ENCODE measurements around the gene STK32B. TPM values are rescaled to one million over a fixed set of nuclear protein-coding genes. Genes with fewer than 3 reads are reported as not detected.

The STK32B gene
- total RNA-seq, 1 donor from 2014 or later = not detected

GRCh38 chr4:5385741-5386311 is 334.5 kb downstream of the STK32B start:
- intact Hi-C loops (cut with micrococcal nuclease) = no loop called here

GRCh38 chr4:5386921-5387320 is 335.6 kb downstream of the STK32B start:
- intact Hi-C loops (cut with micrococcal nuclease) = no loop called here

DNA sequence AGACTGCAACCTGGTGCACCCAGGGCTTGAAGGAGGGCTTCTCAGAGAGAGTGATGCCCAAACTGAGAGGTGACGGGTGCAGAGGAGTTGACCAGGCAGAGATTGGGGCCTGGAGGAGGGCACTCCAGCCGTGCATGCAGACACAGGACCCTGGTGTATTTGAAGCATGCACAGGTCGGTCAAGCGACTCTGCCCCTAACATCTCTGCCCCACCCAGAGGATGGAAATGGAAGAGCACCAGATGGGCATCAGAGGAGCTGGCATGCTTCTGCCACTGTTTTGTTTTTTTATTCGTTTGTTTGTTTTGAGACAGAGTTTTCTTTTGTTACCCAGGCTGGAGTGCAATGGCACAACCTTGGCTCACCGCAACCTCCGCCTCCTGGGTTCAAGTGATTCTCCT is 336.2 kb downstream of the STK32B start:
- intact Hi-C loops (cut with micrococcal nuclease) = no loop called here

- intact Hi-C loops (cut with micrococcal nuclease) = no loop called here
Observed at GRCh38 chr4:5389756-5390310, 338.6 kb downstream of the STK32B start.

DNA sequence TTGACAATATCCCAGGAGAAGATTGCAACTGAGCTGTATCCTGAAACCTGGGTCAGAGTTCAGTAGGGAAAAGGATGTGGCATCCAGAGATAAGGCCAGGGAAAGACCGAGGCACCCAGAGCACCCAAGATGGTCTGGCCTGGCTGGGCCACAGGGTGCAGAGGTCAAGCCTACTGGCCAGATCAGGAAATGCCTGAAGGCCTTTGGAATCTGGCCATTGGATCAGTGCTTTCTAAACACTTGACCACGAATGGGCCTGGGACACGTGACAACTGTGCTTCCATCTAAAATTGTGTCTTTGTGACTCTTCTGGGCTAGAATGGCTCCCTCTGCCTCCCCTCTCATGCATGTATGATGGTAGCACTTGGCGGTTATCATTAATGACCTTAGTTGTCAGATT is 340.2 kb downstream of the STK32B start:
- intact Hi-C loops (cut with micrococcal nuclease) = no loop called here

GRCh38 chr4:5393911-5394513 is 342.7 kb downstream of the STK32B start:
- intact Hi-C loops (cut with micrococcal nuclease) = no loop called here

DNA sequence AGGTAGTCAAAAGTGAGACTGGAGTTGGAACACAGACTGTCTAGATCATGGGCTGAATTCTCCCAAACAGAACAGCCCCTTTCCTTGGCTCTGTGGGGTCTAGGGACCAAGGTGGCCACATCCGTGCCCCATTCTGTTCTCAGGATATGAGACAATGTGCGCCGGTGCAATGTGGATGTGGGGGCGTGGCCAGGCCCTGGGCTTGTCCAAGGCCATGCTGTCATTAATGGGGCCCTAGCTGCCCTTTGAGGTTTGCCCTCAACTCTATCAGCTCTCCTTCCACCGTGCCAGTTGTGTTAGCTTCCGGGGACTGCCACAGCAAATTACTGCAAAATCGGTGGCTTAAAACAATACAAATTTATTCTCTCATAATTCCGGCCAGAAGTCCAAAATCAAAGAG is 344.5 kb downstream of the STK32B start:
- intact Hi-C loops (cut with micrococcal nuclease) = no loop called here

- intact Hi-C loops (cut with micrococcal nuclease) = no loop called here
Observed at GRCh38 chr4:5398056-5398455, 346.8 kb downstream of the STK32B start.

DNA sequence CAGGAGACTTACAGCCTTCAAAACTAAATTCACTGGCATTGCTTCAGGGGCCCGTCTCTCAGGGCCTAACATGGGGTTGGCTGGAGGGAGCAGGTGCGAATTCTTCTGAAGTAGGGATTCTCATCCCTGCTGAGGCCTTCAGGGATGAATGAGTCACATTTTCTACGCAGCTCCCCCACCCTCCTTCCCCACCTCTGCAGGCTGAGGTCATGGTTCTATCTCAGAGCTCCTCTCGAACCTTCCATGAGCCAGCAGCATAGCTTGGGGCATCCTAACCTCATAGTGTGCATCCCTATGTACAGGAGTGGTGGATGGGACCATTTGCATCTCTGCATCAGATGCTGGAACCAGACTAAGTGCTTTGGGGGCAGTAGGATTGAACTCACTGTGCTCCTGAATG is 347.8 kb downstream of the STK32B start:
- intact Hi-C loops (cut with micrococcal nuclease) = no loop called here

DNA sequence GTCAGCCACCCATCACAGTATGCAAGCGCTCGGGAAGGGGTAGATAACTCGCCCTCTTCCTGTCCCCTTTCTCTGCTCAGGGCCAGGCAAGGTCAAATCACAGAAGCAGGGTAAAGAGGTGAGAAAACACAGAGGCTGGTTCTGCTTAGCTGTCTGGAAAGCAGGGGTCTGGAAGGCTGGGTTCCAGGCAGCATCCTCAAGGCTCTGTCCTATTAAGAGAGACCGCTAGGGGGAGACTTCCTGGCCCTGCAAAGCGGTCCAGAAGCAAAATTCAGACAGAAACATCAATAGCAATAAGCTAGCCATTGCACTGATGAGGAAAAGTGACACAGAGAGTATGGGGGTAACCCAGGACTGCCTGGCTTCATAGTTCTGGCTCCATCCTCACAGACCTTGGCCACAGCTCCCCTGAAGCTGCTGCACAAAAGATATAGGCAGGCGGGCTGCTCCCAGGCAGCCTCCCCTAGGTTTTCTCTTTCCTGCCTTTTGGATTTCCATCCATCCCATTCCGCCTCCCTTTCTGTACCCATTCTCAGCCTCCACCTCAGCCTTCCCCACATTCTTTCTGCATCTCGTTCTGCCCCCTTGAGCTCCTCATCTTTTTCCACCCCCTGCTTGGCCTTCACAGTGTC is 348.6 kb downstream of the STK32B start:
- intact Hi-C loops (cut with micrococcal nuclease) = no loop called here

GRCh38 chr4:5403746-5404497 is 352.6 kb downstream of the STK32B start:
- intact Hi-C loops (cut with micrococcal nuclease) = no loop called here

DNA sequence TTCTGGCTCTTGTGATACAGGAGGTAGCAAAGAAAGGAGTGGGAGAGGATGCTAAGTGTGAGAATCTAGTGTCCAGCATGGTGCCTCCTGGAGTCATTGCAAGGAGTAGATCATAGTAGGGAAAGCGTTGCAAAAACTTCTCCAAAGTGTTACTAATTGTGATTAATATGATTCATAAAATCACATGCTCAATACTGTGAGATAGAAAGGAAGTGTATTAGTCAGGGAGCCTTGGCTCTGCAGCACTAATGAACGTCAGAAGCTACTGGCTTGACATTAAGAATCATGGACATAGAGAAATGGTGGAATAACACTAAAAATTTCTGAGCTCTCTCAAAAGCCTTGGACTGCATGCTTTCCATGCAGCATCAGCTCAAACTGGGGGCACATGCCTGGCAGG is 358.0 kb downstream of the STK32B start:
- intact Hi-C loops (cut with micrococcal nuclease) = no loop called here

- intact Hi-C loops (cut with micrococcal nuclease) = no loop called here
Observed at GRCh38 chr4:5409972-5410618, 358.8 kb downstream of the STK32B start.

- intact Hi-C loops (cut with micrococcal nuclease) = no loop called here
Observed at GRCh38 chr4:5412296-5412695, 361.0 kb downstream of the STK32B start.

DNA sequence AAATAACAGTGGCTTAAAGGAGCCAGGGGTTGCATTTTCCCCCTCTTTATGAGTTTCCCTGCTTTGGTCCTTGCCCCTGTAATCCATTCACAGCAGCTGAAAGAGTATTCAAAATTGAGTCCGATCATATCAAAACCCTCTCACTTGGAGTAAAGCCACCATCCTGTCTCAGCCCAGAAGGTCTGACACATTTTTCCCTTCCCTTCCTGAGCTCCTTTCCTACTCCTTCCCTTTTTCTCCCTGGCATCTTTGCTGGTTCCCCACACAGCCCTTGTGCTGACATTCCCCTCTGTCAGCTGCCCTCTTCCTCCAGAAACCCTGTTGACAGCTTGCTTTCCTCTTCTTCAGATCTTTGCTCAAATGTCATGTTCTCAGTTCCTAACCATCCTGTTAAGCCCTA is 361.5 kb downstream of the STK32B start:
- intact Hi-C loops (cut with micrococcal nuclease) = no loop called here

- intact Hi-C loops (cut with micrococcal nuclease) = no loop called here
Observed at GRCh38 chr4:5416637-5417036, 365.4 kb downstream of the STK32B start.

- intact Hi-C loops (cut with micrococcal nuclease) = no loop called here
Observed at GRCh38 chr4:5420266-5420665, 369.0 kb downstream of the STK32B start.

GRCh38 chr4:5421416-5421815 is 370.1 kb downstream of the STK32B start:
- intact Hi-C loops (cut with micrococcal nuclease) = no loop called here

DNA sequence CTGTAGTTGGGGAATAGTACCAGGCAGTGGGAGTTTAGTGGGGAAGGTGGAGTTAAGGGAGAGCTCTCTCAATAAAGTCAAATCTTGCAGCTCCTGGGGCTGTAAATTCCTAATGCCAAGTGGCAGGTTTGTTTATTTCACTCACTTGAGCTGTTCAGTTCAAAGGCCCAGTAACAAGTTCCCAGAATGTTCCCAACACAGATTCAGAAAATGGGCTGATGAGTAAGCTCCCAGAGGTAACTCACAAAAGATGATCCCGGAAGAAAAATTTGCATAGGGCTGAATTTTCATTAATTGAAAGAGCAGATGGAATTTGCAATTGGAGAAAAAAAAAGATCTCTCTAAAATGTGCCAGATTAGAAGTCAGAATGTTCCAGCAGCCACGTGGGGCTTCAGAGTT is 370.9 kb downstream of the STK32B start:
- intact Hi-C loops (cut with micrococcal nuclease) = no loop called here

- intact Hi-C loops (cut with micrococcal nuclease) = no loop called here
Observed at GRCh38 chr4:5423670-5424069, 372.4 kb downstream of the STK32B start.

- intact Hi-C loops (cut with micrococcal nuclease) = no loop called here
Observed at GRCh38 chr4:5424211-5424610, 372.9 kb downstream of the STK32B start.

GRCh38 chr4:5424901-5425300 is 373.6 kb downstream of the STK32B start:
- intact Hi-C loops (cut with micrococcal nuclease) = no loop called here

All from T-helper 2 cell treated with Interferon-gamma antibody and Interleukin-4, amounts not matched to agents 100 ng/mL and 5 ng/mL, for 36 hours (primary cell).